Liver (tissue), 3 donors: ENCODE data around the gene NHP2.

ENCODE experiments used
- EGR1 ChIP-seq, 2 donors: IDR thresholded peaks; 2 replicates each; pipeline ENCODE4 v1.6.1; 2016 to 2018; ENCODE audit warnings: antibody characterized with exemption in 2 of 2, low read depth in 2 of 2
- HNF4A ChIP-seq, 2 donors: conservative IDR thresholded peaks; 2 replicates each; pipeline ENCODE4 v1.6.1; 2016; ENCODE audit warnings: antibody characterized with exemption in 2 of 2, mild to moderate bottlenecking in 2 of 2
- JUND ChIP-seq, 2 donors: IDR thresholded peaks; 2 replicates each; pipeline ENCODE4 v1.6.1; 2016; ENCODE audit warnings: antibody characterized with exemption in 2 of 2
- RXRA ChIP-seq, 2 donors: IDR thresholded peaks; 2 replicates each; pipeline ENCODE4 v1.6.1; 2017 to 2018; ENCODE audit warnings: antibody characterized with exemption in 2 of 2, mild to moderate bottlenecking in 1 of 2
- TAF1 ChIP-seq: conservative IDR thresholded peaks from 2 replicates; pipeline ENCODE4 v1.6.1; 2016; ENCODE audit warnings: antibody characterized with exemption, mild to moderate bottlenecking
- TF ChIP-seq, protein P1 (sequence below): fragments of 150-350 bp; IDR thresholded peaks from 2 replicates; pipeline ENCODE4 v1.5.1; 2017; ENCODE audit warnings: improper control_type of control experiment, low read depth, low read length; ENCODE audit not compliant: missing input control
- TF ChIP-seq, protein P2 (sequence below): IDR thresholded peaks from 2 replicates; pipeline ENCODE4 v1.6.1; 2016; ENCODE audit warnings: antibody characterized with exemption
- TF ChIP-seq, protein P3 (sequence below): IDR thresholded peaks from 2 replicates; pipeline ENCODE4 v1.6.1; 2016; ENCODE audit warnings: antibody characterized with exemption
- TF ChIP-seq, protein P4 (sequence below): IDR thresholded peaks from 2 replicates; pipeline ENCODE4 v1.6.1; 2016; ENCODE audit warnings: antibody characterized with exemption, mild to moderate bottlenecking
- donor health status: healthy.
- donor health status: healthy.

DNA sequence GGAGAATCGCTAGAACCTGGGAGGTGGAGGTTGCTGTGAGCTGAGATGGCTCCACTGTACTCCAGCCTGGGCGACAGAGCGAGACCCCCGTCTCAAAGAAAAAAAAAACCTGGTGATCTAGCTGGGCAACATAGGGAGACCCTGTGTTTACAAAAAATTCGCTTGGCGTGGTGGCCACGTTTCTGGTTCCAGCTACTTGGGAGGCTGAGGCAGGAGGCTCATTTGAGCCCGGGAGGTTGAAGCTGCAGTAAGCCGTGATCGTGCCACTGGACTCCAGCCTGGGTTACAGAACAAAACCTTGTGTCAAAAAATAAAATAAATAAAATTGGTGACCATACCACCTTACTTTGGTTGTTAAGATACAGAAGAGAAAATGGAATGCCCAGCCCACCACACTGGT is 48.9 kb upstream of the NHP2 start:
- TF ChIP-seq, protein P1, sequence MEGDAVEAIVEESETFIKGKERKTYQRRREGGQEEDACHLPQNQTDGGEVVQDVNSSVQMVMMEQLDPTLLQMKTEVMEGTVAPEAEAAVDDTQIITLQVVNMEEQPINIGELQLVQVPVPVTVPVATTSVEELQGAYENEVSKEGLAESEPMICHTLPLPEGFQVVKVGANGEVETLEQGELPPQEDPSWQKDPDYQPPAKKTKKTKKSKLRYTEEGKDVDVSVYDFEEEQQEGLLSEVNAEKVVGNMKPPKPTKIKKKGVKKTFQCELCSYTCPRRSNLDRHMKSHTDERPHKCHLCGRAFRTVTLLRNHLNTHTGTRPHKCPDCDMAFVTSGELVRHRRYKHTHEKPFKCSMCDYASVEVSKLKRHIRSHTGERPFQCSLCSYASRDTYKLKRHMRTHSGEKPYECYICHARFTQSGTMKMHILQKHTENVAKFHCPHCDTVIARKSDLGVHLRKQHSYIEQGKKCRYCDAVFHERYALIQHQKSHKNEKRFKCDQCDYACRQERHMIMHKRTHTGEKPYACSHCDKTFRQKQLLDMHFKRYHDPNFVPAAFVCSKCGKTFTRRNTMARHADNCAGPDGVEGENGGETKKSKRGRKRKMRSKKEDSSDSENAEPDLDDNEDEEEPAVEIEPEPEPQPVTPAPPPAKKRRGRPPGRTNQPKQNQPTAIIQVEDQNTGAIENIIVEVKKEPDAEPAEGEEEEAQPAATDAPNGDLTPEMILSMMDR, result no peak
- TF ChIP-seq, protein P2, sequence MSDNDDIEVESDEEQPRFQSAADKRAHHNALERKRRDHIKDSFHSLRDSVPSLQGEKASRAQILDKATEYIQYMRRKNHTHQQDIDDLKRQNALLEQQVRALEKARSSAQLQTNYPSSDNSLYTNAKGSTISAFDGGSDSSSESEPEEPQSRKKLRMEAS, result no peak
- TF ChIP-seq HNF4A (conservative IDR thresholded peaks at IDR 0.05) (no peak), JUND (IDR thresholded peaks at IDR 0.05) (no peak), EGR1 (IDR thresholded peaks at IDR 0.05; ENCODE audit: low read depth in 2 of 2) (no peak), RXRA (IDR thresholded peaks at IDR 0.05) (no peak), TAF1 (no peak)
- TF ChIP-seq, protein P3, sequence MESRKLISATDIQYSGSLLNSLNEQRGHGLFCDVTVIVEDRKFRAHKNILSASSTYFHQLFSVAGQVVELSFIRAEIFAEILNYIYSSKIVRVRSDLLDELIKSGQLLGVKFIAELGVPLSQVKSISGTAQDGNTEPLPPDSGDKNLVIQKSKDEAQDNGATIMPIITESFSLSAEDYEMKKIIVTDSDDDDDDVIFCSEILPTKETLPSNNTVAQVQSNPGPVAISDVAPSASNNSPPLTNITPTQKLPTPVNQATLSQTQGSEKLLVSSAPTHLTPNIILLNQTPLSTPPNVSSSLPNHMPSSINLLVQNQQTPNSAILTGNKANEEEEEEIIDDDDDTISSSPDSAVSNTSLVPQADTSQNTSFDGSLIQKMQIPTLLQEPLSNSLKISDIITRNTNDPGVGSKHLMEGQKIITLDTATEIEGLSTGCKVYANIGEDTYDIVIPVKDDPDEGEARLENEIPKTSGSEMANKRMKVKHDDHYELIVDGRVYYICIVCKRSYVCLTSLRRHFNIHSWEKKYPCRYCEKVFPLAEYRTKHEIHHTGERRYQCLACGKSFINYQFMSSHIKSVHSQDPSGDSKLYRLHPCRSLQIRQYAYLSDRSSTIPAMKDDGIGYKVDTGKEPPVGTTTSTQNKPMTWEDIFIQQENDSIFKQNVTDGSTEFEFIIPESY, result no peak
- TF ChIP-seq, protein P4, sequence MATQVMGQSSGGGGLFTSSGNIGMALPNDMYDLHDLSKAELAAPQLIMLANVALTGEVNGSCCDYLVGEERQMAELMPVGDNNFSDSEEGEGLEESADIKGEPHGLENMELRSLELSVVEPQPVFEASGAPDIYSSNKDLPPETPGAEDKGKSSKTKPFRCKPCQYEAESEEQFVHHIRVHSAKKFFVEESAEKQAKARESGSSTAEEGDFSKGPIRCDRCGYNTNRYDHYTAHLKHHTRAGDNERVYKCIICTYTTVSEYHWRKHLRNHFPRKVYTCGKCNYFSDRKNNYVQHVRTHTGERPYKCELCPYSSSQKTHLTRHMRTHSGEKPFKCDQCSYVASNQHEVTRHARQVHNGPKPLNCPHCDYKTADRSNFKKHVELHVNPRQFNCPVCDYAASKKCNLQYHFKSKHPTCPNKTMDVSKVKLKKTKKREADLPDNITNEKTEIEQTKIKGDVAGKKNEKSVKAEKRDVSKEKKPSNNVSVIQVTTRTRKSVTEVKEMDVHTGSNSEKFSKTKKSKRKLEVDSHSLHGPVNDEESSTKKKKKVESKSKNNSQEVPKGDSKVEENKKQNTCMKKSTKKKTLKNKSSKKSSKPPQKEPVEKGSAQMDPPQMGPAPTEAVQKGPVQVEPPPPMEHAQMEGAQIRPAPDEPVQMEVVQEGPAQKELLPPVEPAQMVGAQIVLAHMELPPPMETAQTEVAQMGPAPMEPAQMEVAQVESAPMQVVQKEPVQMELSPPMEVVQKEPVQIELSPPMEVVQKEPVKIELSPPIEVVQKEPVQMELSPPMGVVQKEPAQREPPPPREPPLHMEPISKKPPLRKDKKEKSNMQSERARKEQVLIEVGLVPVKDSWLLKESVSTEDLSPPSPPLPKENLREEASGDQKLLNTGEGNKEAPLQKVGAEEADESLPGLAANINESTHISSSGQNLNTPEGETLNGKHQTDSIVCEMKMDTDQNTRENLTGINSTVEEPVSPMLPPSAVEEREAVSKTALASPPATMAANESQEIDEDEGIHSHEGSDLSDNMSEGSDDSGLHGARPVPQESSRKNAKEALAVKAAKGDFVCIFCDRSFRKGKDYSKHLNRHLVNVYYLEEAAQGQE, result no peak
